Measurements from ENCODE around the gene RYR2. TPM values are rescaled to one million over a fixed set of nuclear protein-coding genes. Genes with fewer than 3 reads are reported as not detected.

RYR2 gene
- total RNA-seq, 1 donor from 2014 or later = 15.2 TPM

GRCh38 chr1:237677979-237678378, 636.0 kb downstream of the RYR2 start:
- intact Hi-C loops (cut with DNase I) = no loop called here

GRCh38 chr1:237679687-237680086, 637.7 kb downstream of the RYR2 start:
- H3K4me3 ChIP-seq = no peak overlapping the region
- intact Hi-C loops (cut with DNase I) = no loop called here
- H3K27ac ChIP-seq = no peak overlapping the region
- TF ChIP-seq, protein P1, sequence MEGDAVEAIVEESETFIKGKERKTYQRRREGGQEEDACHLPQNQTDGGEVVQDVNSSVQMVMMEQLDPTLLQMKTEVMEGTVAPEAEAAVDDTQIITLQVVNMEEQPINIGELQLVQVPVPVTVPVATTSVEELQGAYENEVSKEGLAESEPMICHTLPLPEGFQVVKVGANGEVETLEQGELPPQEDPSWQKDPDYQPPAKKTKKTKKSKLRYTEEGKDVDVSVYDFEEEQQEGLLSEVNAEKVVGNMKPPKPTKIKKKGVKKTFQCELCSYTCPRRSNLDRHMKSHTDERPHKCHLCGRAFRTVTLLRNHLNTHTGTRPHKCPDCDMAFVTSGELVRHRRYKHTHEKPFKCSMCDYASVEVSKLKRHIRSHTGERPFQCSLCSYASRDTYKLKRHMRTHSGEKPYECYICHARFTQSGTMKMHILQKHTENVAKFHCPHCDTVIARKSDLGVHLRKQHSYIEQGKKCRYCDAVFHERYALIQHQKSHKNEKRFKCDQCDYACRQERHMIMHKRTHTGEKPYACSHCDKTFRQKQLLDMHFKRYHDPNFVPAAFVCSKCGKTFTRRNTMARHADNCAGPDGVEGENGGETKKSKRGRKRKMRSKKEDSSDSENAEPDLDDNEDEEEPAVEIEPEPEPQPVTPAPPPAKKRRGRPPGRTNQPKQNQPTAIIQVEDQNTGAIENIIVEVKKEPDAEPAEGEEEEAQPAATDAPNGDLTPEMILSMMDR (IDR thresholded peaks at IDR 0.05) = no peak
- no peaks in the 10 kb centered on the region for H3K9me3 ChIP-seq
- no peaks in the 10 kb centered on the region for H3K4me1 ChIP-seq
- DNase-seq (ENCODE audit: low spot score in 2 of 2) = no peak
- no peaks in the 10 kb centered on the region for H3K27me3 ChIP-seq
- peaks cover 0 to 7% of the 10 kb centered on the region in 2 donors for H3K36me3 ChIP-seq

More at GRCh38 chr1:237677979-237678378, 636.0 kb downstream of the RYR2 start:
- peaks cover 0 to 7% of the 10 kb centered on the region in 2 donors for H3K36me3 ChIP-seq
- no peak for DNase-seq (ENCODE audit: low spot score in 2 of 2)
- no peak overlapping the region for H3K4me3 ChIP-seq
- no peaks in the 10 kb centered on the region for H3K4me1 ChIP-seq
- TF ChIP-seq, protein P1 (IDR thresholded peaks at IDR 0.05) = no peak
- H3K9me3 ChIP-seq = no peaks in the 10 kb centered on the region
- no peak overlapping the region for H3K27ac ChIP-seq
- no peaks in the 10 kb centered on the region for H3K27me3 ChIP-seq

DNA sequence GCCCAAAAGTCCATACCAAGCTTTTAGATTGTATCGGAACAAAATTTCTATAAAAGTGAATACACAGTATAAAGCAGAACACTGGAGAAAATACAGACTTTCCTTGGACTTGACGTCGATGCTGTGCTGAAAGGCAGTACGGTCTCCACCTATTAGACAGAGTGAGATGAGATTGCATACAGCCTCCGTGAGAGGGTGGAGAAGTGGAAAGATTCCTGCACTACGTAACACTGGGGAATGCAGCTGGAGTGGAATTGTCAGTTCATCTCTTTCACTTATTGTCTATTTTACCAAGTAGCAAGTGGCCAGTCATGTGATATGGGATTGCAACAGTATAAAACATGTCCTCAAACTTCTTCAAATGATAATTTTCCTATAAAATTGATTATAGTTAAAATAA, 639.2 kb downstream of the RYR2 start:
- TF ChIP-seq, protein P1 (IDR thresholded peaks at IDR 0.05) = no peak
- peaks cover 0 to 7% of the 10 kb centered on the region in 2 donors for H3K36me3 ChIP-seq
- intact Hi-C loops (cut with DNase I) = no loop called here
- H3K27ac ChIP-seq = no peak overlapping the region
- no peaks in the 10 kb centered on the region for H3K4me1 ChIP-seq
- no peaks in the 10 kb centered on the region for H3K9me3 ChIP-seq
- H3K4me3 ChIP-seq = no peak overlapping the region
- no peaks in the 10 kb centered on the region for H3K27me3 ChIP-seq
- no peak for DNase-seq (ENCODE audit: low spot score in 2 of 2)

- H3K36me3 ChIP-seq = peaks cover 0 to 7% of the 10 kb centered on the region in 2 donors
- no peak overlapping the region for H3K27ac ChIP-seq
- no peaks in the 10 kb centered on the region for H3K9me3 ChIP-seq
- TF ChIP-seq, protein P1 (IDR thresholded peaks at IDR 0.05) = no peak
- DNase-seq (ENCODE audit: low spot score in 2 of 2) = no peak
- intact Hi-C loops (cut with DNase I) = no loop called here
- no peaks in the 10 kb centered on the region for H3K27me3 ChIP-seq
- H3K4me3 ChIP-seq = no peak overlapping the region
- no peaks in the 10 kb centered on the region for H3K4me1 ChIP-seq
Measured at GRCh38 chr1:237684236-237684635, 642.3 kb downstream of the RYR2 start.

GRCh38 chr1:237685551-237685950, 643.6 kb downstream of the RYR2 start:
- Histone ChIP-seq H3K4me1 (no peaks in the 10 kb centered on the region), H3K4me3 (no peak overlapping the region), H3K27me3 (no peaks in the 10 kb centered on the region), H3K9me3 (no peaks in the 10 kb centered on the region), H3K36me3 (no peaks in the 10 kb centered on the region), H3K27ac (no peak overlapping the region)
- TF ChIP-seq, protein P1 (IDR thresholded peaks at IDR 0.05) = no peak
- DNase-seq (ENCODE audit: low spot score in 2 of 2) = no peak
- intact Hi-C loops (cut with DNase I) = no loop called here

DNA sequence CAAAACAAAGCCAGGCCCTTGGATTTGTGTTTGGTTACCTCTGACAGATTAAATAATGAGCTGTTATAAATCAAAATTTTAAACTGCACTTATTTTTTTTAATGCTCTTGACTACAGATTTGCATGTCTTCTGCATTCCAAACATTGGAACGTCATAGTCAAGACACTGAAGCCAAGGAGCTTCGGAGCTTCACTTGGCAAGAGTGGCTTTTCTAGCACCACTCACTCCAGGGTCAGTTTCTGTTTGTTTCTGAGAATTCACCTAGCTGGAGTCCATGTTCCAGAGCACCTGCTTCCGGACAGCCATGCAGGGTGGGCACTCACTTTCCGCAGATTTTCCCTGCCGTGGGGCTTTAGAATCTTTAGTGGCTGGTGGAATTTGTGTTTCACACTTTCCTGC, 645.8 kb downstream of the RYR2 start:
- TF ChIP-seq, protein P1 (IDR thresholded peaks at IDR 0.05) = no peak
- H3K4me3 ChIP-seq = no peak overlapping the region

More for the DNA sequence above, 645.8 kb downstream of the RYR2 start:
- no peaks in the 10 kb centered on the region for H3K36me3 ChIP-seq
- H3K4me1 ChIP-seq = no peaks in the 10 kb centered on the region
- DNase-seq (ENCODE audit: low spot score in 2 of 2) = no peak
- H3K27ac ChIP-seq = no peak overlapping the region
- H3K27me3 ChIP-seq = no peaks in the 10 kb centered on the region
- intact Hi-C loops (cut with DNase I) = no loop called here
- no peaks in the 10 kb centered on the region for H3K9me3 ChIP-seq
